Hepatic stellate cell (primary cell): Measurements from ENCODE around the gene HDX.
"Not testable (repeated sequence)": the region's sequence is repeated elsewhere in the genome, so short reads cannot be mapped to it uniquely, and the experiment has no call there.

ENCODE experiments used
- DNase-seq: peaks from one replicate; pipeline ENCODE4 v3.0.0; 2011; ENCODE audit warnings: low spot score

Gene HDX

DNA sequence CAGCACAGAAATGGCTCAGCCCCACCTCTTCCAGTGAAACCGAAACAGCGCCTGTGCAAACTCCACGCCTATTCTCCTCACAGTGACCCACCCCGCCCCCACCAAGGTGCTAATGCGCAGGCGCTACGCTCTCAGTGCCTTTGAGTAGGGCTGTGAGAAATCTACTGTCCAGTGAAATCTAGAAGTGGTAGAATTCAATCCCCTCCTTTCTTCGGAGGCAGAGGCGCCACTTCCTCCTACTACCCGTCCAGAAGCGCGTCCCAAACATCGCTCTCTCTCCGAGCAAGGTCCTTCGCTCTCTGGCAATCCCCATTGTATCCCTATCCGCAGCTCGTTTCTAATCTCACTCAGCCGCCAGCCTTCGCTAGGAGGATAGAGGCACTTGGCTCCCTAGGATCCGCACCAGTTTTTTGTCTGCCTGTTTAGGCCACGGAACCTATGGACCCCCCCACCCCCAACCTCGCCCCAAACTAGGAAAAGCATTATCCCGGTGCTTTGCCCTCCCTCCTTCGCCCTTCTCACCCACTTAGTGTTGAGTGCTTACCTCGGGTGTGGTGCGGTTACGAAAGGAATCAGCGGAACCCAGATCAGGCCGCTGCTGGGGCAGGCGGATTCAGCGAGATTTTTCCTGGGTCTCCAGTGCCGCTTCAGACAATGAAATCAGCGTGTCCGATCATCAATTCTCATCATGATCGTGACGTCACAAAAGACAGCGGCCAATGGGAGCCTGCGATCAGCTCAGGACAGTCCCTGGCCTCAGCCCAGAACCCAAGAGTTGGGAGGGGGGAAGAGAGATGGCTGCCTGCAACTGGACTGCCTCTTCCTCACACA lies at the start of gene HDX:
Gene HDX (minus strand): TSS at position 656 of the 831 bp plus-strand sequence. CDS start 27,056 bp downstream, outside the sequence.
- DNase-seq = peak; percentile 40

DNA sequence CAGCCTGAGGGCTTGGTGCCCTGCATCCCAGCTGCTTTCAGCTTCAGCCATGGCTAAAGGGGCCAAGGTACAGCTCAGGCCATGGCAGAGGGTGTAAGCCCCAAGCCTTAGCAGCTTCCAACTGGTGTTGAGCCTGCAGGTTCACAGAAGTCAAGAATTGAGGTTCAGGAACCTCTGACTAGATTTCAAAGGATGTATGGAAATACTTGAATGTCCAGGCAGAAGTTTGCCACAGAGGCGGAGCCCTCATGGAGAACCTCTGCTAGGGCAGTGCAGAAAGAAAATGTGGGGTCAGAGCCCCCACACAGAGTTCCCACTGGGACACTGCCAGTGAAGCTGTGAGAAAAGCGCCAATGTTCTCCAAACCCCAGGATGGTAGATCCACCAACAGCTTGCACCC lies 39.1 kb upstream of the HDX start:
- not testable (repeated sequence) for DNase-seq

GRCh38 chrX:84537627-84538026 lies 35.4 kb upstream of the HDX start:
- not testable (repeated sequence) for DNase-seq

DNA sequence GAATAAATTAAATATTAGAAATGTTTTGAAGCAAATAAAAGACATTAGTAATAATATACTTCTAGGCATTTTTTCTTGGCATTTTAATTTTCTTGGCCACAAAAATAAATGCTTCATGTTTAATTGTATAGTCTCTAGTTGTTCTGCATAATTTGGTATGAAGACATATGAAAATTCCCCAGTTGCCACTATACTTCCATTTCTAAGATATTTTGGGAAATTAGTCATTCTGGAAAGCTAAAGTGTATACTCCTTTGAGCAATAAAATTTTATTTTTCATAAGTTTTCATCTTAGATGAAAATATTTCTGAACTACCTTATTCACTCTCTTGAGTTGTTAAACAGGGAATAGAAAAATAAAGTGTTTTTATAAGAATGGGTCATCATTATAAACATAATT lies 13.8 kb downstream of the HDX start:
- no peak for DNase-seq

DNA sequence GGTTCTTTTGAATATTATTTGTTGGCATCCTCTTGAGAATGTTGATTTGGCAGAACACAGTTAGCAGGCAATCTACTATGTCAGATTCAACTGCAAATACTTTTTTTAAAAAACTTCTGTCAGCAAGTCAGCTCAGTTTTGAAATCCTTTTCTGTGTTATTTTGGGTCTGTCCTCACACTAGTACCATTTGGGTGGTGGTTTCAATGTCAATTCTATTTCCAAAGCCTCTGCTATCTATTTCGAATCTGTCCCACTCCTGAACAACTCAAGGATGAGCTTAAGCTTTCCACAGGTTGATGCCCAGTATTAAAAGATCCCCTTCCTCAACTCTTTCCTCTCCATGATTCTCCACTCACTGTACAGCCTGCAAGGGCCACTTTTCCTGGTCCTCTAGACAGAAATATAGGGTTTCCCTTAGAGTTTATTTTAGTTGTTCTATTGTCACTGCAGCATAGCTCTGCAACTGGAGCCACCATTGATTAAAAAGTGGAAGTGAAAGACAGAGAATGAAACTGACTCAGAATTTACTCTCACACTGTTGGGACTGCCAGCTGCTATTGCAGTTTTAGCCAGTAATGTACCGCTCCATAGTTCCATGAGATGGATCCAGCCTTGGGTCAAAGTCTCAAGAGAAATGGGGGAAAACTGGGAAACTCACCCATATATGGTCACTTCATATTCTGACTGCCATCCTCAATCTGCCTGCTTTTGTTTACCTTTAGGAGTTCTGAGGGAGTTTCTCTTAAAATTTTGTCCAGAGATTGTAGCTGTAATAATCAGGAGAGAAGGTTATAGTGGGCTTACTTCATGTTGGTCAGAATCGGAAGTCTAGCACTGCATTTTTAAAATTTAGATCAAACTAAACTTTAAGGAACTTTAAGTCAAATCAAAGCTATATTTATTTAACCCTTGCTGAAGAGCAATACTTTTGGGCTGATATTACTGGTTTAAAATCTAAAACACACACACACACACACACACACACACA lies 14.6 kb downstream of the HDX start:
- no peak for DNase-seq

GRCh38 chrX:84479086-84479485 lies 23.2 kb downstream of the HDX start:
- no peak for DNase-seq

DNA sequence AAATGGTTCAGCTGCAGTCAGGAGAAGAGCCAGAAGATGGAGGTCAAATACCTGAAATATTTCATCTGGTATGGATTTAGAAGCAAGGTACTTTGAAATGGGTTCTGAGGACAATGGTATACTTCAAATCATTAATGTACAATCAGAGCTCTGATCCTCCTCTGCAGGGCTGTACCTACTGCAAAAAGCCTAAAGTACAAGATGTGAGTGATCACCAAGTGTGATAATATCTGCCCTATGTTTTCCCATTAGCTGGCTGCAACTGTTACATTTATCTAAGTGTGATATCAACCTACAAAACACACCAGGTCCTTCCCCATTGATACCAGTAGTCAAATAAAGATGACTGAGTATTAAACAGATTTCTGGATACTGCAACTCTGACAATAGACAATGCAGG lies 25.1 kb downstream of the HDX start:
- DNase-seq = no peak

GRCh38 chrX:84475596-84475995 lies 26.7 kb downstream of the HDX start:
- DNase-seq = no peak

DNA sequence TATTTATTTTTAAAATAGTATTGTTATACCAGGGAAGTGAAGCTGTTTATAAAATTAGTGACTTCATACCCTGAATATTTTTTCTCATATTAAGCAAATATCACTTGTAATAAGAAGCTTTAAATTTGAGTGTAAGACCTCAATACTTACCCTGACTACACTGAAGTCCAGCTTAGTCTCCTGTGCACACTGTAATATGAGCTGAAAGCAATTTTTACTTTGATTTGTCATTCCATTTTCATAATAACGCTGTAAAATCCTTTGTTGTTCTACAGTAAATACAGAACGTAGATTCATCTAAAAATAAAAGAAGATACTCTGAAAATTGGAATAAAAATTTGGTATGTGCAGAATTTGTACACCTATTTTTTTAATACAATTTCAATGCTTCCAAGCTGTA lies 27.2 kb downstream of the HDX start:
- DNase-seq = no peak

- no peak for DNase-seq
Observed at GRCh38 chrX:84469226-84469625, 33.0 kb downstream of the HDX start.

- DNase-seq = no peak
Observed at GRCh38 chrX:84467898-84468297, 34.4 kb downstream of the HDX start.

DNA sequence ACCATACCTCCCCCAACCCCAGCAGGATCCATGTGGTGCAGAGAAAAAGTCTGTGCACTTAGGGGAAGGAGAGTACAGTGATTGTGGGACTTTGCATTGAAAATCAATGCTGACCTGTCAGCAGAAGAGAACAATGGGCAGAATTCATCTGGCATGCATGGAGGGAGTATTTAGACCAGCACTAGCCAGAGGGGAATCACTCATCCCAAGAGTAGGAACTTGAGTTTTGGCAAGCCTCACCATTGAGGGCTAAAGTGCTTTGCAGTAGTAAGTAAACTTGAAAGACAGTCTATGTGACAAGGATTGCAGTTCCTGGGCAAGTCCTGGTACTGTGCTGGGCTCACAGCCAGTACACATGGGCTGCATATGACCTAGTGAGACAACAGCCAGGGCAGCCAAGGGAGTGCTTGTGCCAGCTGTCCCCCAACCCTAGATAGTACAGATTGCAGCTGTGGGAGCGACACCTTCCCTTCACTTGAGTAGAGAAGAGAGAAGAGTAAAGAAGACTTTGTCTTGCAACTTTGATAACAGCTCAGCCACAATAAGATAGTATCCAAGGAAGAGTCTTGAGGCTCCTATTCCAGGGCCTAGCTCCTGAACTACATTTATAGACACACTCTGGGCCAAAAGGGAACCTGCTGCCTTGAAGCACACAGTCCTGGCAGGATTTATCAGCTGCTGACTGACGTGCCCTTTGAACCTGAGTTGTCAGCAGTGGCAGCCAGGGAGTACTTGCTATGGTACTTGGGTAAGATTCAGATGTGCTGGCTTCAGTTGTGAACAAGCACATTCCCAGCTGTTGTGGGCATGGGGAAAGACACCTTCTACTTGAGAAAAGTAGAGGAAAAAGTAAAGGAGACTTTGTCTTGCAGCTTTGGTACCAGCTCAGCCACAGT lies 48.7 kb downstream of the HDX start:
- no peak for DNase-seq

GRCh38 chrX:84441143-84441542 lies 61.1 kb downstream of the HDX start:
- DNase-seq = no peak

GRCh38 chrX:84415140-84415539 lies 87.1 kb downstream of the HDX start:
- DNase-seq = no peak

GRCh38 chrX:84363663-84364062 lies 138.6 kb downstream of the HDX start:
- no peak for DNase-seq

- no peak for DNase-seq
Observed at GRCh38 chrX:84363051-84363450, 139.2 kb downstream of the HDX start.

- DNase-seq = no peak
Observed at GRCh38 chrX:84362184-84362838, 139.9 kb downstream of the HDX start.

GRCh38 chrX:84358271-84358670 lies 144.0 kb downstream of the HDX start:
- DNase-seq = no peak

GRCh38 chrX:84357296-84357695 lies 145.0 kb downstream of the HDX start:
- DNase-seq = no peak

- no peak for DNase-seq
Observed at GRCh38 chrX:84340968-84341367, 161.3 kb downstream of the HDX start.
